HepG2 (cell line): ENCODE measurements around the gene HTR3B.
"Not testable (repeated sequence)": the region's sequence is repeated elsewhere in the genome, so short reads cannot be mapped to it uniquely, and the experiment has no call there.

Experiments used
- KDM1A ChIP-seq: IDR thresholded peaks from 2 replicates; pipeline ENCODE4 v1.6.1; 2016; ENCODE audit warnings: missing compliant biosample characterization
- POLR2AphosphoS2 ChIP-seq: IDR thresholded peaks from 2 replicates; pipeline ENCODE4 v1.6.1; 2011; ENCODE audit warnings: low read depth, low read length, improper control_type of control experiment
- RAD21 ChIP-seq: fragments of 450-650 bp; formaldehyde crosslinking; IDR thresholded peaks from 2 replicates; pipeline ENCODE4 v1.5.0; 2020; ENCODE audit warnings: mild to moderate bottlenecking
- SNAPC2 ChIP-seq: sonication (generic); formaldehyde crosslinking; IDR thresholded peaks from 2 replicates; pipeline ENCODE4 v1.8.1; 2022; ENCODE audit warnings: mild to moderate bottlenecking, missing genetic modification reagents
- ZBTB21 ChIP-seq: sonication (generic); formaldehyde crosslinking; IDR thresholded peaks from 2 replicates; pipeline ENCODE4 v1.4.0; 2020; ENCODE audit warnings: missing genetic modification reagents
- ZNF792 ChIP-seq: IDR thresholded peaks from 2 replicates; pipeline ENCODE4 v1.6.1; 2016
- ZSCAN29 ChIP-seq: sonication (generic); formaldehyde crosslinking; conservative IDR thresholded peaks from 2 replicates; pipeline ENCODE4 v1.4.0; 2020; ENCODE audit warnings: mild to moderate bottlenecking, missing genetic modification reagents
- TF ChIP-seq, protein P1 (sequence below): sonication (generic); formaldehyde crosslinking; IDR thresholded peaks from 2 replicates; pipeline ENCODE4 v1.5.0; 2020; ENCODE audit warnings: mild to moderate bottlenecking, missing genetic modification reagents, moderate library complexity
- TF ChIP-seq, protein P2 (sequence below), 2 experiments: IDR thresholded peaks; 2 replicates each; pipeline ENCODE4 v1.6.1; 2011 to 2012; ENCODE audit warnings: low read length in 2 of 2, borderline replicate concordance in 1 of 2, low read depth in 1 of 2, mild to moderate bottlenecking in 1 of 2, moderate library complexity in 1 of 2
- TF ChIP-seq, protein P3 (sequence below): sonication (generic); formaldehyde crosslinking; IDR thresholded peaks from 2 replicates; pipeline ENCODE4 v1.8.1; 2023; ENCODE audit warnings: missing genetic modification reagents, mild to moderate bottlenecking, borderline replicate concordance
- TF ChIP-seq, protein P4 (sequence below): sonication (generic); formaldehyde crosslinking; IDR thresholded peaks from one replicate; pipeline ENCODE4 v1.5.1; 2020; ENCODE audit warnings: mild to moderate bottlenecking, missing genetic modification reagents; ENCODE audit errors: not compliant biosample characterization

DNA sequence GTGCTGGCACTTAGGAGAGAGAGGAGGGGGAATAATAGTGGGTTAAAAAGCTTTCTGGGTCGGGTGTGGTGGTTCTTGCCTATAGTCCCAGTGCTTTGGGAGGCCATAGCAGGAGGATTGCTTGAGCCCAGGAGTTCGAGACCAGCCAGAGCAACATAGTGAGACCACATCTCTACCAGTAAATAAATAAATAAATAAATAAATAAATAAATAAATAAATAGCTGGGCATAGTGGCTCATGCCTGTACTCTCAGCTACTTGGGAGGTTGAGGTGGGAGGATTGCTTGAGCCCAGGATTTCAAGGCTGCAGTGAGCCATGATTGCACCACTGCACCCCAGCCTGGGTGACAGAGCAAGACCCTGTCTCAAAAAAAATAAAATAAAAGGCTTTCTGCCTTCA lies 41.6 kb downstream of the HTR3B start:
- TF ChIP-seq ZNF792 (CRISPR knock-in tag); ZSCAN29; SNAPC2 (CRISPR knock-in tag); KDM1A (CRISPR knock-in tag); RAD21 (CRISPR knock-in tag); POLR2AphosphoS2; ZBTB21 (CRISPR knock-in tag): not testable (repeated sequence)
- TF ChIP-seq, protein P1, sequence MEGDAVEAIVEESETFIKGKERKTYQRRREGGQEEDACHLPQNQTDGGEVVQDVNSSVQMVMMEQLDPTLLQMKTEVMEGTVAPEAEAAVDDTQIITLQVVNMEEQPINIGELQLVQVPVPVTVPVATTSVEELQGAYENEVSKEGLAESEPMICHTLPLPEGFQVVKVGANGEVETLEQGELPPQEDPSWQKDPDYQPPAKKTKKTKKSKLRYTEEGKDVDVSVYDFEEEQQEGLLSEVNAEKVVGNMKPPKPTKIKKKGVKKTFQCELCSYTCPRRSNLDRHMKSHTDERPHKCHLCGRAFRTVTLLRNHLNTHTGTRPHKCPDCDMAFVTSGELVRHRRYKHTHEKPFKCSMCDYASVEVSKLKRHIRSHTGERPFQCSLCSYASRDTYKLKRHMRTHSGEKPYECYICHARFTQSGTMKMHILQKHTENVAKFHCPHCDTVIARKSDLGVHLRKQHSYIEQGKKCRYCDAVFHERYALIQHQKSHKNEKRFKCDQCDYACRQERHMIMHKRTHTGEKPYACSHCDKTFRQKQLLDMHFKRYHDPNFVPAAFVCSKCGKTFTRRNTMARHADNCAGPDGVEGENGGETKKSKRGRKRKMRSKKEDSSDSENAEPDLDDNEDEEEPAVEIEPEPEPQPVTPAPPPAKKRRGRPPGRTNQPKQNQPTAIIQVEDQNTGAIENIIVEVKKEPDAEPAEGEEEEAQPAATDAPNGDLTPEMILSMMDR (CRISPR knock-in tag), result not testable (repeated sequence)
- TF ChIP-seq, protein P2, sequence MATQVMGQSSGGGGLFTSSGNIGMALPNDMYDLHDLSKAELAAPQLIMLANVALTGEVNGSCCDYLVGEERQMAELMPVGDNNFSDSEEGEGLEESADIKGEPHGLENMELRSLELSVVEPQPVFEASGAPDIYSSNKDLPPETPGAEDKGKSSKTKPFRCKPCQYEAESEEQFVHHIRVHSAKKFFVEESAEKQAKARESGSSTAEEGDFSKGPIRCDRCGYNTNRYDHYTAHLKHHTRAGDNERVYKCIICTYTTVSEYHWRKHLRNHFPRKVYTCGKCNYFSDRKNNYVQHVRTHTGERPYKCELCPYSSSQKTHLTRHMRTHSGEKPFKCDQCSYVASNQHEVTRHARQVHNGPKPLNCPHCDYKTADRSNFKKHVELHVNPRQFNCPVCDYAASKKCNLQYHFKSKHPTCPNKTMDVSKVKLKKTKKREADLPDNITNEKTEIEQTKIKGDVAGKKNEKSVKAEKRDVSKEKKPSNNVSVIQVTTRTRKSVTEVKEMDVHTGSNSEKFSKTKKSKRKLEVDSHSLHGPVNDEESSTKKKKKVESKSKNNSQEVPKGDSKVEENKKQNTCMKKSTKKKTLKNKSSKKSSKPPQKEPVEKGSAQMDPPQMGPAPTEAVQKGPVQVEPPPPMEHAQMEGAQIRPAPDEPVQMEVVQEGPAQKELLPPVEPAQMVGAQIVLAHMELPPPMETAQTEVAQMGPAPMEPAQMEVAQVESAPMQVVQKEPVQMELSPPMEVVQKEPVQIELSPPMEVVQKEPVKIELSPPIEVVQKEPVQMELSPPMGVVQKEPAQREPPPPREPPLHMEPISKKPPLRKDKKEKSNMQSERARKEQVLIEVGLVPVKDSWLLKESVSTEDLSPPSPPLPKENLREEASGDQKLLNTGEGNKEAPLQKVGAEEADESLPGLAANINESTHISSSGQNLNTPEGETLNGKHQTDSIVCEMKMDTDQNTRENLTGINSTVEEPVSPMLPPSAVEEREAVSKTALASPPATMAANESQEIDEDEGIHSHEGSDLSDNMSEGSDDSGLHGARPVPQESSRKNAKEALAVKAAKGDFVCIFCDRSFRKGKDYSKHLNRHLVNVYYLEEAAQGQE (IDR thresholded peaks at IDR 0.05; ENCODE audit: borderline replicate concordance in 1 of 2, low read depth in 1 of 2, low read length in 2 of 2), result not testable (repeated sequence)
- TF ChIP-seq, protein P3, sequence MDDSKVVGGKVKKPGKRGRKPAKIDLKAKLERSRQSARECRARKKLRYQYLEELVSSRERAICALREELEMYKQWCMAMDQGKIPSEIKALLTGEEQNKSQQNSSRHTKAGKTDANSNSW (CRISPR knock-in tag), result not testable (repeated sequence)
- TF ChIP-seq, protein P4, sequence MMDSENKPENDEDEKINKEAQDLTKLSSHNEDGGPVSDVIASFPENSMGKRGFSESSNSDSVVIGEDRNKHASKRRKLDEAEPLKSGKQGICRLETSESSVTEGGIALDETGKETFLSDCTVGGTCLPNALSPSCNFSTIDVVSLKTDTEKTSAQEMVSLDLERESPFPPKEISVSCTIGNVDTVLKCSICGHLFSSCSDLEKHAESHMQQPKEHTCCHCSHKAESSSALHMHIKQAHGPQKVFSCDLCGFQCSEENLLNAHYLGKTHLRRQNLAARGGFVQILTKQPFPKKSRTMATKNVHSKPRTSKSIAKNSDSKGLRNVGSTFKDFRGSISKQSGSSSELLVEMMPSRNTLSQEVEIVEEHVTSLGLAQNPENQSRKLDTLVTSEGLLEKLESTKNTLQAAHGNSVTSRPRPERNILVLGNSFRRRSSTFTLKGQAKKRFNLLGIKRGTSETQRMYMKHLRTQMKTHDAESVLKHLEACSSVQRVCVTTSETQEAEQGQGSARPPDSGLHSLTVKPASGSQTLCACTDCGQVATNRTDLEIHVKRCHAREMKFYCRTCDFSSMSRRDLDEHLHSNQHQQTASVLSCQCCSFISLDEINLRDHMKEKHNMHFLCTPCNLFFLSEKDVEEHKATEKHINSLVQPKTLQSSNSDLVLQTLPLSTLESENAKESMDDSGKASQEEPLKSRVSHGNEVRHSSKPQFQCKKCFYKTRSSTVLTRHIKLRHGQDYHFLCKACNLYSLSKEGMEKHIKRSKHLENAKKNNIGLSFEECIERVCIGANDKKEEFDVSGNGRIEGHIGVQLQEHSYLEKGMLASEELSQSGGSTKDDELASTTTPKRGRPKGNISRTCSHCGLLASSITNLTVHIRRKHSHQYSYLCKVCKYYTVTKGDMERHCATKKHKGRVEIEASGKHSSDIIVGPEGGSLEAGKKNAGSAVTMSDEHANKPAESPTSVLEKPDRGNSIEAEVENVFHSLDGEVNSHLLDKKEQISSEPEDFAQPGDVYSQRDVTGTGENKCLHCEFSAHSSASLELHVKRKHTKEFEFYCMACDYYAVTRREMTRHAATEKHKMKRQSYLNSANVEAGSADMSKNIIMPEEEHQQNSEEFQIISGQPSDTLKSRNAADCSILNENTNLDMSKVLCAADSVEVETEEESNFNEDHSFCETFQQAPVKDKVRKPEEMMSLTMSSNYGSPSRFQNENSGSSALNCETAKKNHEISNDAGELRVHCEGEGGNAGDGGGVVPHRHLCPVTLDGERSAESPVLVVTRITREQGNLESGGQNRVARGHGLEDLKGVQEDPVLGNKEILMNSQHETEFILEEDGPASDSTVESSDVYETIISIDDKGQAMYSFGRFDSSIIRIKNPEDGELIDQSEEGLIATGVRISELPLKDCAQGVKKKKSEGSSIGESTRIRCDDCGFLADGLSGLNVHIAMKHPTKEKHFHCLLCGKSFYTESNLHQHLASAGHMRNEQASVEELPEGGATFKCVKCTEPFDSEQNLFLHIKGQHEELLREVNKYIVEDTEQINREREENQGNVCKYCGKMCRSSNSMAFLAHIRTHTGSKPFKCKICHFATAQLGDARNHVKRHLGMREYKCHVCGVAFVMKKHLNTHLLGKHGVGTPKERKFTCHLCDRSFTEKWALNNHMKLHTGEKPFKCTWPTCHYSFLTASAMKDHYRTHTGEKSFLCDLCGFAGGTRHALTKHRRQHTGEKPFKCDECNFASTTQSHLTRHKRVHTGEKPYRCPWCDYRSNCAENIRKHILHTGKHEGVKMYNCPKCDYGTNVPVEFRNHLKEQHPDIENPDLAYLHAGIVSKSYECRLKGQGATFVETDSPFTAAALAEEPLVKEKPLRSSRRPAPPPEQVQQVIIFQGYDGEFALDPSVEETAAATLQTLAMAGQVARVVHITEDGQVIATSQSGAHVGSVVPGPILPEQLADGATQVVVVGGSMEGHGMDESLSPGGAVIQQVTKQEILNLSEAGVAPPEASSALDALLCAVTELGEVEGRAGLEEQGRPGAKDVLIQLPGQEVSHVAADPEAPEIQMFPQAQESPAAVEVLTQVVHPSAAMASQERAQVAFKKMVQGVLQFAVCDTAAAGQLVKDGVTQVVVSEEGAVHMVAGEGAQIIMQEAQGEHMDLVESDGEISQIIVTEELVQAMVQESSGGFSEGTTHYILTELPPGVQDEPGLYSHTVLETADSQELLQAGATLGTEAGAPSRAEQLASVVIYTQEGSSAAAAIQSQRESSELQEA (CRISPR knock-in tag), result not testable (repeated sequence)
